ENCODE results near the gene PLCB1. TPM values are rescaled to one million over a fixed set of nuclear protein-coding genes. Genes with fewer than 3 reads are reported as not detected.

The PLCB1 gene
- total RNA-seq, 4 donors from 2014 or later, result 72.9 to 115 (median 76.3) TPM

- intact Hi-C loops (cut with DNase I), result no loop called here
- Histone ChIP-seq H3K27me3 (no peaks in the 10 kb centered on the region), H3K4me3 (no peak overlapping the region), H3K27ac (replicated peaks in 1 of 4) (no peak overlapping the region), H3K4me1 (no peaks in the 10 kb centered on the region), H3K9me3 (no peaks in the 10 kb centered on the region), H3K36me3 (peaks cover 0 to 28% (median 12%) of the 10 kb centered on the region in 4 donors)
- no peak for DNase-seq (ENCODE audit: extremely low spot score)
- WGBS, result 96% methylated on average over 3 of the region's 3 CpGs
- no peak for TF ChIP-seq POLR2AphosphoS5 (IDR thresholded peaks at IDR 0.05)
- TF ChIP-seq POLR2A (IDR thresholded peaks at IDR 0.05; ENCODE audit: low read depth), result no peak
- TF ChIP-seq EP300 (IDR thresholded peaks at IDR 0.05), result no peak
- no peak for TF ChIP-seq CTCF (IDR thresholded peaks at IDR 0.05)
Observed at GRCh38 chr20:8711501-8711900, 579.4 kb downstream of the PLCB1 start.

DNA sequence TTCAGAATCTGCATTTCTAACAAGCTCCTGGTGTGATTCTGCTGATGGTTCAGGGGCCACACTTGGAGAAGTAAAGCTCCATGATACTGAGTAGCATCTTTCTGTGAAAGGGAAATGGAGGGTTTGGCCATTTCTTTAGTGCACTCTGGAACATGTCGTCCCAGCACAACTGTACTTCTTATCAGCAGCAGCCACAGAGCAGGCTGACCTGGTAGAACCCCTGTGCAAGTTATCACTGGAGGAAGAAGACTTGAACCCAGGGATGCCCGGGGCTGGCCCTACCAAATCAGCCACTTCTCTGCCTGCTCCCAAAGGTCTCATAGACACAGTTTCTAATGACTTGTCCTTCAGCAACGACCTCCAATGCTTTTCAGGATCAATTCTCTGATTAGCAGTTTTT, 582.1 kb downstream of the PLCB1 start:
- H3K27me3 ChIP-seq, result no peaks in the 10 kb centered on the region
- no peak for DNase-seq (ENCODE audit: extremely low spot score)
- no peak overlapping the region for H3K27ac ChIP-seq (replicated peaks in 1 of 4)
- no peaks in the 10 kb centered on the region for H3K9me3 ChIP-seq
- TF ChIP-seq POLR2A (IDR thresholded peaks at IDR 0.05; ENCODE audit: low read depth) (no peak), EP300 (IDR thresholded peaks at IDR 0.05) (no peak), POLR2AphosphoS5 (IDR thresholded peaks at IDR 0.05) (no peak), CTCF (IDR thresholded peaks at IDR 0.05) (no peak)
- WGBS, result 95% methylated on average over 3 of the region's 3 CpGs
- no peaks in the 10 kb centered on the region for H3K4me1 ChIP-seq
- intact Hi-C loops (cut with DNase I), result no loop called here
- H3K4me3 ChIP-seq, result no peak overlapping the region
- peaks cover 0 to 48% (median 14%) of the 10 kb centered on the region in 4 donors for H3K36me3 ChIP-seq

- Histone ChIP-seq H3K27me3 (no peaks in the 10 kb centered on the region), H3K36me3 (peaks cover 0 to 45% (median 5%) of the 10 kb centered on the region in 4 donors), H3K27ac (replicated peaks in 1 of 4) (no peak overlapping the region), H3K4me3 (no peak overlapping the region), H3K9me3 (no peaks in the 10 kb centered on the region), H3K4me1 (peaks cover 4 to 21% (median 14%) of the 10 kb centered on the region in 4 donors)
- intact Hi-C loops (cut with DNase I), result loop anchor here (5.0 kb wide), 1 partner anchor 321 kb away; no protein-coding TSS in a partner anchor
- 63% methylated on average over 4 of the region's 4 CpGs for WGBS
- TF ChIP-seq EP300 (IDR thresholded peaks at IDR 0.05) (no peak), POLR2A (IDR thresholded peaks at IDR 0.05; ENCODE audit: low read depth) (no peak), CTCF (IDR thresholded peaks at IDR 0.05) (no peak), POLR2AphosphoS5 (IDR thresholded peaks at IDR 0.05) (no peak)
- no peak for DNase-seq (ENCODE audit: extremely low spot score)
Observed at GRCh38 chr20:8718279-8718678, 586.2 kb downstream of the PLCB1 start.

DNA sequence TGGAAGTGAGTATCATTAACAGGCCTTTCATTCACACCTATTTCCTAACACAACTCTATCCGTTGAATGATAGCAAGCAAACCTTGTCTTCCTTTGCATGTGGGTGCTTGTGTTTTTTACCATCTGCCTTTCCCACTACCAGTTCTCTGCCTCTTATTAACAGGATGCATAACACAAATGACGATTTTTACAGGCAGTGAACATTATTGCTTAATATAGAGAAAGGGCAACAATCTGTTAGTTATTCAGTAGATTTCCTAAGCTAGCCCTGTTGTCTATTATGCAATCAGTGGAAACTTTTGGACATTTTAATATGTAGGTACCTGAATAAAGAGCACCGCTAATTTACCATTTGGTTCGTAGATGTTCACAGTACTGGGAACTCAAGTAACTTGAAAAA, 588.0 kb downstream of the PLCB1 start:
- intact Hi-C loops (cut with DNase I), result loop anchor here (2.0 to 5.0 kb wide), 2 partner anchors 587 to 678 kb away; partner anchors contain the start of gene PLCB1
- Histone ChIP-seq H3K4me3 (no peak overlapping the region), H3K27ac (replicated peaks in 1 of 4) (peak overlapping the region in 3 of 4 donors; percentile 17 to 46 (median 35)), H3K4me1 (peaks cover 4 to 21% (median 14%) of the 10 kb centered on the region in 4 donors), H3K9me3 (no peaks in the 10 kb centered on the region), H3K36me3 (peaks cover 0 to 47% (median 5%) of the 10 kb centered on the region in 4 donors), H3K27me3 (no peaks in the 10 kb centered on the region)
- WGBS, result 52% methylated on average over 4 of the region's 4 CpGs
- TF ChIP-seq EP300 (IDR thresholded peaks at IDR 0.05) (no peak), POLR2A (IDR thresholded peaks at IDR 0.05; ENCODE audit: low read depth) (no peak), CTCF (IDR thresholded peaks at IDR 0.05) (no peak), POLR2AphosphoS5 (IDR thresholded peaks at IDR 0.05) (no peak)
- no peak for DNase-seq (ENCODE audit: extremely low spot score)

- peaks cover 4 to 21% (median 14%) of the 10 kb centered on the region in 4 donors for H3K4me1 ChIP-seq
- H3K4me3 ChIP-seq, result no peak overlapping the region
- intact Hi-C loops (cut with DNase I), result loop anchor here (2.0 to 5.0 kb wide), 2 partner anchors 588 to 679 kb away; partner anchors contain the start of gene PLCB1
- no peak overlapping the region for H3K27ac ChIP-seq (replicated peaks in 1 of 4)
- 23% methylated on average over 5 of the region's 5 CpGs for WGBS
- no peak for DNase-seq (ENCODE audit: extremely low spot score)
- no peaks in the 10 kb centered on the region for H3K9me3 ChIP-seq
- H3K27me3 ChIP-seq, result no peaks in the 10 kb centered on the region
- peaks cover 0 to 42% (median 4%) of the 10 kb centered on the region in 4 donors for H3K36me3 ChIP-seq
- TF ChIP-seq POLR2A (IDR thresholded peaks at IDR 0.05; ENCODE audit: low read depth) (no peak), EP300 (IDR thresholded peaks at IDR 0.05) (no peak), CTCF (IDR thresholded peaks at IDR 0.05) (peak; percentile 70 to 84 (median 84))
Observed at GRCh38 chr20:8721098-8721497, 589.0 kb downstream of the PLCB1 start.

All from esophagus muscularis mucosa (tissue), 4 donors.